ENCODE measurements around the gene CNOT6. TPM values are rescaled to one million over a fixed set of nuclear protein-coding genes. Genes with fewer than 3 reads are reported as not detected.
"Not testable (repeated sequence)": the region's sequence is repeated elsewhere in the genome, so short reads cannot be mapped to it uniquely, and the experiment has no call there.

CNOT6 gene
- total RNA-seq, 1 donor from 2014 or later, result 22.1 TPM

DNA sequence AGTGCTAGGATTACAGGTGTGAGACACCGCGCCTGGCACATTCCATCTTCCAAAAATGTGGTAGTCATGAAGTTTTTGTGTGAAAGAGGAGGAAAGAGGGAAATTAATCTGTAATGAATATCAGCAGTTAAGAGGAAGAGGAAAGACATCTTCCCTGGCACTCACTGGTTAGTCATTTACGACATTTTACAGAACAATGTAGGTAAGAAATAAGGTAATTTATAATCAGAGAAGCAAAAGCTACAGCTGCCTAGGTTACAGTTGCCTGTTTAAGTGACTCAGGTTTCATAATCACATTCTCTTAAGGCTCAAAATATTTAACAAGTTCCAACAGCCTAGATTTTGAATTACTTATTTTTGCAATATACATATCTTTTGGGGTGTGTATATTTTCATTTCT, 26.9 kb downstream of the CNOT6 start:
- ATAC-seq, result peak; percentile 52

DNA sequence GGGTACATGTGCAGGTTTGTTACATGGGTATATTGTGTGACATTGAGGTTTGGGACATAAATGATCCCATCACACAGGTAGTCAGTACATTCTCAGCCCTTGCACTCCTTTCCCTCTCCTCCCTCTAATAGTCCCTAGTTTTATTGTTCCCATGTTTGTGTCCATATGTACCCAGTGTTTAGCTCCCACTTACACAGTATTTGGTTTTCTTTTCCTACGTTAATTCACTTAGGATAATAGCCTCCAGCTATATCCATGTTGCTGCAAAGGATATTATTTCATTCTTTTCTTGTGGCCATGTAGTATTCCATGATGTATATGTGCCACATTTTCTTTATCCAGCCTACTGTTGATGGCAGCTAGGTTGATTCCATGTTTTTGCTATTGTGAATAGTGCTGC, 27.4 kb downstream of the CNOT6 start:
- no peak for ATAC-seq

DNA sequence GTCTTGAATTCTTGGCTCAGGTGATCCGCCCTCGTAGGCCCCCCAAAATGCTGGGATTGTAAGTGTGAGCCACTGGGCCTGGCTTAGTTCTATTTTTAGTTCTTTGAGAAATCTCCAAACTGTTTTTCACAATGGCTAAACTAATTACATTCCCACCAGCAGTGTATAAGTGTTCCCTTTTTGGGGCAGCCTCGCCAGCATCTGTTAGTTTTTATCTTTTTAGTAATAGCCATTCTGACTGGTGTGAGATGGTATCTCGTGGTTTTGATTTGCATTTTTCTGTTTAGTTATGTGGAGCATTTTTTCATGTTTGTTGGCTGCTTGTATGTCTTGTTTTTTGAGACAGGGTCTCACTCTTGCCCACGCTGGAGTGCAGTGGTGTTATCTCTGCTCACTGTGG, 28.2 kb downstream of the CNOT6 start:
- ATAC-seq, result no peak

DNA sequence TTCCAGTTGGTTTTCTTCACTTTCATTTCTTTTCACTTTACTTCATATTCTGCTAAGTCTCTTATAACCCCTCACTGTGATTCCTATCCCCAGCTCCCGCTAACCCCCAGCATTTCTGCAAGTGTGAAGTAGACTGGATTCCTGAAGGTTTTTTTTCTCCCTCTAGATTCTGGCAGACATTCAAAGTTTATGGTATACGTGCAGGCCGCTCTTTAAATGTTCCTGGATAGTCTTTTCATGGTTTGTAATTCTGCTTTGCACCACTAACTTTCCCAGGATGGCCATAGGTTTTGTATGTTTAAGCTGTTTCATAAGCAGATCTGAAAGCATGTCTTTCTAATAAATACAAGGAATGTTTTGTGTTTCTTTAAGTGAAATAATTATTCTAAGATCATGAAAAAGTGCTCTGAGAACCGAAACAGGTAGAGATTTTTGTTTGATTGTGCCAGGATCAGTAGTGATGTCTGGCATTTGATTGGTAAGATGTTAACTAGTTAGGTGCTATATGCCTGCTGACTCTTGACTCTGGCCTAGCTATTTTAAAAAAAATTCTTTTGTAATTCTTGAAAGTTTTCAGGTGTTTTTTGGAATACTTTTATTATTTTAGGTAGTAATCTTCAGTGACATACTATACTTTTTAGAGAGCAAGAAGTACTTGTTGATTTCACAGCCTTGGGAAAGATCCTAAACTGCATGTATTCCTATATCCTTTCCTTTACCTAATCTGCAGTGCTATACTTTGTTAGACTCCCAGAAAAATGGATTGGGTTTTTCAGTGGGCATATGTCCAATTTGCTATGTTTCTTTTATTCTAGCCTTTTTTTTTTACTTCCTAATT, 29.7 kb downstream of the CNOT6 start:
- no peak for ATAC-seq

DNA sequence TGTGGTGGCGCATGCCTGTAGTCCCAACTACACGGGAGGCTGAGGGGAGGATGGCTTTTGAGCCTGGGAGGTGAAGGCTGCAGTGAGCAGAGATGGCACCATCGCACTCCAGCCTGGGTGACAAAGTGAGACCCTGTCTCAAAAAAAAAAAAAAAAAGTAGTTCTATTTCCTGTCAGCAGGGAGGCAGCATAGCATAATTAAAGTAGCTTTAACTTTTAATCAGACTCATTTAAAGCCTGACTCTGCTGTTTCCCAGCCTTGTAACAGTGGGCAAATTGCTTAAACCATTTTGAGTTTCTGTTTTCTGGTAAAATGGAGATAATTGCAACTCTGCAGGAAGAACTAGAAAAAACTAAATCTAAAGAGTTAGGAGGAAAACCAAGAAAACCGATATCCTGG, 31.2 kb downstream of the CNOT6 start:
- no peak for ATAC-seq

DNA sequence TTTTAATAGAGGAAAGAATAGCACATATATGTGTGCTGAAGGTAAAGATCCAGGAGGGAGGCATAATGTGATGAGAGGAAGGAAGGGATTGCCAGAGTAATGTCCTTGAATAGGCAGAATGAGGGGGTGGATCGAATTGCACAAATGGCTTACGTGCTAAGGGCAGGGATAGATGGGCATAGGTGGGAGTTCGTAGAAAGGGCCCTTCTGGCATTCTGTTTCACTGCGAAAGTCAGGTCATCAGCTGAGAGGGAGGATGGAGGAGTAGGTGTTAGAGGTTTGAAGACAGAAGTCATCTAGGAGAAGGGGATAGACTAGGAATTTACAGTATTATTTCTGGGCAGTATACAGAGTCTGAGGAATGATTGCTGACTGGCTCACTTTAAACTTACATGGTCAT, 32.1 kb downstream of the CNOT6 start:
- no peak for ATAC-seq

DNA sequence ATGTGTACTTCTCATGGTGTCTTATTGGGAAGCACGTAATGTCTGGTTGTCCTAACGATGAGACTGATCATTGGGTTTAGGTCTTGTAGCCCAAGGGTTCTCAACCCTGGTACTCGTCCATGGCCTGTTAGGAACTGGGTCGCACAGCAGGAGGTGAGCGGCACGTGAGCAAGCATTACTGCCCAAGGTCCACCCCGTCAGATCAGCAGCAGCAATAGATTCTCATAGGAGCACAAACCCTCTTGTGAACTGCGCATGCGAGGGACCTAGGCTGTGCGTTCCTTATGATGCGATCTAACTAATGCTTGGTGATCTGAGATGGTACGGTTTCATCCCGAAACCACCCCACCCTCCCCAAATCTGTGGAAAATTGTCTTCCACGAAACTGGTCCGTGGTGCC, 33.5 kb downstream of the CNOT6 start:
- ATAC-seq, result no peak

DNA sequence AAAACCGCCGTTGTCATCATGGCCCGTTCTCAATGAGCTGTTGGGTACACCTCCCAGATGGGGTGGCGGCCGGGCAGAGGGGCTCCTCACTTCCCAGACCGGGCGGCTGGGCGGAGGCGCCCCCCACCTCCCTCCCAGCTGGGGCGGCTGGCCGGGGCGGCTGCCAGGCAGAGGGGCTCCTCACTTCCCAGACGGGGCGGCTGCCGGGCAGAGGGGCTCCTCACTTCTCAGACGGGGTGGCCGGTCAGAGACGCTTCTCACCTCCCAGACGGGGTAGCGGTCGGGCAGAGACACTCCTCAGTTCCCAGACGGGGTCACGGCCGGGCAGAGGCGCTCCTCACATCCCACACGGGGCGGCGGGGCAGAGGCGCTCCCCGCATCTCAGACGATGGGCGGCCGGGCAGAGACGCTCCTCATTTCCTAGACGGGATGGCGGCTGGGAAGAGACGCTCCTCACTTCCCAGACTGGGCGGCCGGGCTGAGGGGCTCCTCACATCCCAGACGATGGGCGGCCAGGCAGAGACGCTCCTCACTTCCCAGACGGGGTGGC, 36.9 kb downstream of the CNOT6 start:
- not testable (repeated sequence) for ATAC-seq

DNA sequence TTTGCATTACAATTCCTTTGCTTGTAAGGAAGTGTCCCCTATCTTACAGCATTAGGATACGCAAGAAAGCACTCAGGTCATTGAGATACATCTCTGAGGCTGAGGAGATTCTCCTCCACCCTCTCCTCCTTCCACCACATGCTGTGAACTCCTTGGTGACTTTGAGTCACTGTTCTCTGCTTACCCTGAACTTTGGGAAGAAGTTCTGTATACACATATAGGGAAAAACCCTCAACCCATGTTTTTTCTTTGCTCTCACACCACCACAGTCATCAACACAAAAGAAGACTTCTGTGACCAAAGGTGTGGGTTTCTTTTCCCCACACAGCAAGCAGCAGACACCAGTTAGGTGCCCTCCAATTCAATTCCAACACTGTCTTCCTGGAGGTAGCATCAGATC, 38.1 kb downstream of the CNOT6 start:
- no peak for ATAC-seq

DNA sequence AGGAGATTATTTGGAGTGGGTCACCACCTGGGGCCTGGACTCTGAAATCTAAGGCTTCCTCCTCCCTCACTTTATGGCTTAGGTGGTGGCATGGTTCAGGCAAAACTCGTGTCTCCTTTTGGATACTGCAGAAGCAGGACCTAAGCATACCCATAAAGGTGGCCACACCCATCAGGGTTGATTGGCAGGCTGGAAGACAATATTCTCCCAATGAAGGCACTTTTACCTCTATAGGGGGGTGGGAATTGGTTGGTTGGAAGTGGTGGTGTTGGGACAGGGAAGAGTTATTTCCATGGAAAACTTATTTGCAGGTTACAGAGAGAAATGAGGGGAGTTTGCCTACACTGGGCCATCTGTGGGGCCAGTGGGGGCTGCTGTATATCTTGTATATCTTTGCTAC, 39.7 kb downstream of the CNOT6 start:
- ATAC-seq, result no peak

DNA sequence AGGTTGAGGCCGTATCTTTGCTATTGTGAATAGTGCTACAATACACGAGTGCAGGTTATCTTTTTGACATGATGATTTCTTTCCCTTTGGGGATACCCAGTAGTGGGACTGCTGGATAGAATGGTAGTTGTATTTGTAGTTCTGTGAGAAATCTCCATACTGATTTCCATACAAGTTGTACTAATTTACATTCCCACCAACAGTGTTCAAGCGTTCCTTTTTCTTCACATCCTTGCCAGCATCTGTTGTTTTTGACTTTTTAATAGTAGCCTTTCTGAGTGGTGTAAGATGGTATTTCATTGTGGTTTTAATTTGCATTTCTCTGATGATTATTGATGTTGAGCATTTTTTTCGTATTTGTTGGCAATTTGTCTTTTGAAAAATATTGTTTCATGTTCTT, 41.4 kb downstream of the CNOT6 start:
- ATAC-seq, result no peak

DNA sequence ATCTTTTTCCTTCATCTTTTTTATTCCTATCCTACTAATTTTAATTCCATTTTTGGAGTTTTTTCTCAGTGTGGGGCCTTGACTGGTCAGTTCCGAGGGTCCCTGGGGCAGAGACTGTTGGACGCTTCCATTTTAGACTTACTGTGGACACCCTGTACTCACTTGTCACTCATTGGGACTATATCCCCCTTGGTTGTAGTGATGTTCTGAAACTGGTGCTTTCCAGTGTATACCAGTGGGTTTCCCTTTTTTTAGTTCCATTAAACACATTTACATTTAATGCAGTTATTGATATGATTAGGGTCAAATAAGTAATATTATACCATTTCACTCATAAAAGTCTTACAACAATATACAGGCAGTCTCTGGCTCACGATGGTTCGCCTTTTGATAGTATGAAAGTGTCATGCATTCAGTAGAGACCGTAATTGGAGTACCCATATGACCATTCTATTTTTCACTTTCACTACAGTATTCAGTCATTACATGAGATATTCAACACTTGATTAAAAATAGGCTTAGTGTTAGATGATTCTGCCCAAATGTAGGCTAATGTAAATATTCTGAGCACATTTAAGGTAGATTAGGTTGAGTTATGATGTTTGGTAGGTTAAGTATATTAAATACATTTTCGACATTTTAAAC, 46.0 kb downstream of the CNOT6 start:
- ATAC-seq, result no peak

DNA sequence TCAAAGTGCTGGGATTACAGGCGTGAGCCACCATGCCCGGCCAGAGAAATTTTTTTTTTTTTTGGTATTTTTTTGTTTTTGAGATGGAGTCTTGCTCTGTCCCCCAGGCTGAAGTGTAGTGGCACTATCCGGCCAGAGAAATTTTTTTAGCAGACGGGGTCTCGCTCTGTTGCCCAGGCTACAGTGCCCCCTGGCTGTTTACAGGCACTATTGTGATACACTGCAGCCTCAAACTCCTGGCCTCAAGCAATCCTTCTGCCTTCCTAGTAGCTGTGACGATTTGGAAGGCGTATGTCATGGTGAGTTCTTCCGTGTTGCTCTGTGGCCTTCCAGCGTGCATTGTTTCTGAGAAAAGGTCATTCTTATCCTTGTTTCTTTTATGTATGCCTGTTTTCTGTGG, 47.5 kb downstream of the CNOT6 start:
- no peak for ATAC-seq

DNA sequence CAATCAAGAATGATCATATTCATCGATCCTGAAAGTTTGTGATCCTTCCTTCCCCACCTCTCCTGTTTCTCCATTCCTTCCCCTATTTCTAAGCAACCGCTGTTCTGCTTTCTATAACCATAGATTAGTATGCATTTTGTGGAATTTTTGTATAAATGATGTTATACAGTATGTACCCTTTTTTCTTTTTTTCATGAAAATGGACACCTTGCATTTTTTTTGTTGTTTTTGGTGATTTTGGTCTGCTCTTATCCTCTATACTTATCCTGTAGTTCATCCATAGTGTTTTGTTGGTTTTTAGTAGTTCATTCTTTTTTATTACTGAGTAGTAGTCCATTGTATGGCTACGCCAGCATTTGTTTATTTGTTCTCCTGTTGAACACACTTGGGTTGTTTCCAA, 51.1 kb downstream of the CNOT6 start:
- no peak for ATAC-seq

DNA sequence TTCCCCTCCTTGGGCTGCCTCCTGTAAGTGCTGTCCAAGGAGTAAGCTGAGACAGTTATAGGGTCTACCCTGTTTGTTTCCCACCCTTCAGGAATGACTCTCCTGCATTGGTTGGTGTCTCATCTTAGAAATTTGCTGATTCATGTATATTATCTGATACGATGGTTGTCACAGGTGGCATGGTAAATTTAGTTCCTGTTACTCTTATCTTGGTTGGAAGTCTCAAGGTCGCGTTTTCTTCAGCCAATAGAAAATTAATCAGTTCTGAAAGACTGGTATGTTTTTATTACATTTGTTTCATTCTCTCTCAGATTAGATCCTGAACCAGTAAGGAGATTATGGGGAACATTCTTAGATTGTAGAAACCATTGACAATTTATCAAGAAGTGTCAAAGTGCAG, 54.4 kb downstream of the CNOT6 start:
- no peak for ATAC-seq

DNA sequence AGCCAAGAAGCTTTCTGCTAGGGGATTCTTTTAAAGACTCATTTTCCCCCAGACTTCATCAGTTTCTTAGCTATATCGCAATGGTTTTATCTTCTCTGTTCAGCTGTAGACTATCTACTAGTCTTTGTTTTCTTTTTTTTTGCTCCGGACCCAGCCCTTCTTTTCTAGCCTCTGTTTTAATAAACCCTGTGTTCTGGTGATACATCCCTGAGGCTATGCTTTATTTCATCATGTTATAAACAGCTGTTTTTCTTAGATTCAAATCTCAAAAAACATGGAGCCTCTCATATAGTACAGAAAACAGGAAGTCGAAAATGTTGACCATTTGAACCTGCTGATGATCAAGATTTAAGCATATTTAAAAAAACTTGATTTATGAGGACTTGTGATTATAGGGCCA, 59.4 kb downstream of the CNOT6 start:
- ATAC-seq, result no peak

DNA sequence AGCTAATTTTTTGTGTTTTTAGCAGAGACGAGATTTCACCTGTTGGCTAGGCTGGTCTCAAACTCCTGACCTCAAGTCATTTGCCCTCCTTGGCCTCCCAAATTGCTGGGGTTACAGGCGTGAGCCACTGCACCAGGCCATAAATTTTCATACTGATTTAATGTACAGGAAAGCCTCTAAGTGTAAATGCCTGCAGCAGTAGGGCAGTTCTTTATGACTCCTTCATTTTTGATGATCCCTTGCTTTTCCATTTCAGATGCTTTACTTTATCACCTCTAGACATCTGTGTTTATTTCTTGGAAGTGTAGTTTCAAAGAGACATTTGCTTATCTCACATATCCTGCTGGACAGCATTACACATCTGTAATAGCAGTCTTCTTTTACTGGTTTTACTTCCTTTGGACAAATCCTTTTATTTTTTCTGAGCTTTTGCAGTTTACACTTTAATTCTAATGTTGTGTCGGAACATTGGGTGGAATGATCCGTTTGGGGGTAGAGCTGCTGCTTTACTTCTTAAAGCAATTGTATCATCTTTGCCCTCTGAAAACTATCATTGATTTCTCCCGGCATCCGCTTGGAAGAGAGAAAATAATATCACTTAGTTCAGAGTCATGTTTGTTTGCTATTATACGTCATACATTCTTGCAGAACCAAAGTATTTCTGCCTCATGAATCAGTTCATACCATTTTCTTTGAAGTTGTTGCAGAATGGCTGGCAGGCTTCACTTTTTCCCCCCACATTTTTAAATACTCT, 61.2 kb downstream of the CNOT6 start:
- no peak for ATAC-seq

DNA sequence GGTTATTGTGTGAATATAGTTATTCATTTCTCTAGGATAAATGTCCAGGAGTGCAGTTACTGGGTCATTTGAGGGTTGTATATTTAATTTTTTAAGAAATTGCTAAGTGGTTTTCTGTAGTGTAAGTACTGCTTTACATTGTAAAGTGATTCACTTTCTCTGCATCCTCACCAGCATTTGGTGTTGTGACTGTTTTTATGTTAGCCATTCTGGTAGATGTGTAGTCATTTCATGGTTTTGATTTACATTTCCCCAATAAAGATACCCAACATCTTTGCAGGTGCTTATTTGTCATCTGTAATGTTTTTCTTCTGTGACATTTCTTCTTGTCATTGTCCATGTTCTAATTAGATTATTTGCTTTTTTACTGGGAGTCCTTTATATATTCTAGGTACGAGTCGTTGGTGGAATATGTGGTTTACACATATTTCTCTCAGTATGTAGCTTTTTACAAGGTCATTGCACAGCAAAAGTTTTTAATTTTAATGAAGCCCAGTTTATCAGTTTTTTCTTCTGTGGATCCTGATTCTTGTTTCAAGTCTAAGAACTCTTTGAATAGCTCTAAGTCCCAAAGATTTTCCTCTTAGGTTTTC, 63.1 kb downstream of the CNOT6 start:
- no peak for ATAC-seq

DNA sequence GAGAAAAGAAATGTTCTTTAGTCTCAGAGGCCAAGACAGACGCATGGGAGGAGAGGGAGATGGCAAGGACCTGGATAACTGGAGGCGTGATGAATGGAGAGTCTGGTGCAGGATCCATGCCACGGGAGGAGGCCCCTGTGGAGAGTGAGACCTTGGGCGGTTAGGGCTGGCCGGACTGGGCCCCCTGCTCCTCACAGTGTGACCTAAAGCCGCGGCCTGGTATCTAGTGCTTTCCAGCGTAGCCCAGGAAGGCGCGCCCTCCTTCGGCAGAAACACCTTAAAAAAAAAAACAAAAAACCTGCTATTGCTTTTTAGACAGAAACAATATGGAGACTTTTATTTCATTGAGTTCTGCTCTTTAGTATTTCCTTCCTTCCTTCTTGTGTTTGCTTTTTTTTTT, 64.1 kb downstream of the CNOT6 start:
- ATAC-seq, result no peak

DNA sequence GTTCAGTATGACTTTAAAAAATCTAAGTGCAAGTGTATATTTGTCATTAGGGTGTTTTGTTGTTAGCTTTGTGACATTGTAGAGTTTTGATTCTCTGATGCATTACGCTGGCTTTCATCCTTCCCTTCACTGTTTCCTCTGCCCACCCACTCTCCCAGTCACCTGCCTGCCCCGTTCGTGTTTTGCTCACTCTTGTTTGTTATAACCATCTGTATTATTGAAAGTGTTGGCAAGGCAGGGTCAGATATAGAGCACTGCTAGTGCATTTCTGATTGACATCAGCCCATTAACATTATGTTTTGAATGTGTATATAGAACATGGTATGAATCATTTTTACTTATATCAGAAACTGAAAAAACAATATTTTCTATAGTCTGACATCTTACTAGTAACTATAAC, 69.8 kb downstream of the CNOT6 start:
- no peak for ATAC-seq

DNA sequence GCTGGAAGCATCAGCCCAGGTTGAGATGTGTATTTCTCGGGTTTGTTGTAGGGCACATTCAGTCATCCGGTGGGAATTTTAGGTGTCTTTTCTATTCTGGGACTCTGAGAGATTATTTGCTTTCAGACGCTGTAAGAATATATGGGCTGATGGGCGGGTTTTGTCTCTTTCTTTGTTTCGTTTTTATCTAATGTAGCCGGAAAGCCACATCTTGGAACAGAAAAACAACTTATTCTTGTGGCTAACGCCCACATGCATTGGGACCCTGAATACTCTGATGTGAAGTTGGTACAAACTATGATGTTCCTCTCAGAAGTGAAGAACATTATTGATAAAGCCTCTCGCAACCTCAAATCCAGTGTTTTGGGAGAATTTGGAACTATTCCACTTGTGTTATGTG, 74.7 kb downstream of the CNOT6 start:
- ATAC-seq, result no peak

DNA sequence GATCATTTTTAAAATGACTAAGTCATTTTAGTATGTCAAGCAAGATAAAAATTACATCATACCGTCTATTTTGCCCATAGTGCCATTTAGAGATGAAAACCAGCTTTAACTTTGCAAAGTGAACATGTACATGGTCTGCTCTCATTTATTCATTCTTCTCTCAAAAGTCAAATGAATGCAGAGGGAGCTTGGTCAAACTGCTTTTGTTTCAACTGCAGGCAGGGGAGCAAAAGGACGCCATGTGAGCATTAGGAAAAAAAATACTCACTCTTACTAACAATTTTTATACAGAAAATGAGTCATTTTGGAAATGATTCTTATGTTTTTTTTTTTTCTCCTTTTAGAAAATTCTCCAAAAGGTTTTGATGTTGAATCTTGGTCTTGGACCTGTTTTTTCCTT, 81.4 kb downstream of the CNOT6 start:
- no peak for ATAC-seq

DNA sequence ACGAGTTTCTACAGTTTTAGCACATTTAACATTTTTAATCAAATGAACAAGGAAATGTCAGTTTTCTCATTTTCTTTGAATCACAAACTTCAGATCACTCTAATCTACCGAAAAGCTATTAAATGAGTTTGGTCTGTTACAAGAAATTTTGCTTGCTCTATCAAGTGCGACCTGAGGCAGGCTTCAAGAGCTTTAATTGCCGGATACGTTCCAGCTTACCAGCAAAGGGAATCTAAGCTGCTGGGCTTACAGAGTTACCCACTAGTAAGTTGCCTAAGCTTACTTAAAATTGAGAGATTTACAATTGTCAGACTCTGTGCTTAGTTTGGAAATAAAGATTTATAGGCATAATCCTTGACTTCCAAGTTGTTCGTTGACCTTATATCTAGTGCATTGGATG, 86.5 kb downstream of the CNOT6 start:
- no peak for ATAC-seq

Data from esophagus mucosa (tissue), 1 donor.